Esophagus (tissue), 2 donors: ENCODE data around the gene MPRIP. TPM values are rescaled to one million over a fixed set of nuclear protein-coding genes. Genes with fewer than 3 reads are reported as not detected.
A peak's percentile ranks its signal among the peaks of the same experiment; 100 is the strongest.

Experiments
- H3K27ac ChIP-seq, 2 donors: one replicate each; pipeline ENCODE4 v1.5.1; 2013; ENCODE audit warnings: low read depth in 2 of 2, mild to moderate bottlenecking in 2 of 2, inconsistent platforms in 1 of 2, low read length in 1 of 2, moderate library complexity in 1 of 2
- H3K27me3 ChIP-seq, 2 donors: one replicate each; pipeline ENCODE4 v1.6.1; 2013; ENCODE audit warnings: low read length in 2 of 2, control low read depth in 1 of 2, mild to moderate bottlenecking in 1 of 2; ENCODE audit not compliant: insufficient read depth in 2 of 2, control insufficient read depth in 1 of 2
- H3K36me3 ChIP-seq, 2 donors: one replicate each; pipeline ENCODE4 v1.6.1; 2013; ENCODE audit warnings: low read length in 1 of 2; ENCODE audit not compliant: control insufficient read depth in 2 of 2, insufficient read depth in 2 of 2
- H3K4me1 ChIP-seq, 2 donors: one replicate each; pipeline ENCODE4 v1.6.1; 2013; ENCODE audit warnings: low read length in 1 of 2; ENCODE audit not compliant: control insufficient read depth in 2 of 2, insufficient read depth in 2 of 2
- H3K4me3 ChIP-seq, 2 donors: one replicate each; pipeline ENCODE4 v1.5.1; 2013; ENCODE audit warnings: low read length in 2 of 2, mild to moderate bottlenecking in 2 of 2, low read depth in 1 of 2, moderate library complexity in 1 of 2
- H3K9me3 ChIP-seq, 2 donors: one replicate each; pipeline ENCODE4 v1.6.1; 2013; ENCODE audit warnings: mild to moderate bottlenecking in 2 of 2, low read depth in 1 of 2, low read length in 1 of 2, moderate library complexity in 1 of 2; ENCODE audit not compliant: control insufficient read depth in 2 of 2, insufficient read depth in 1 of 2
- WGBS, 2 donors: extraction: QIAGEN DNeasy Blood & Tissue Kit; methylation state at CpG; one replicate each; pipeline ENCODE4 v1.1.7; 2013; 5-methylcytosine and 5-hydroxymethylcytosine counted together
- polyA plus RNA-seq, 2 donors: library from polyadenylated mRNA; stranded (reverse); fragments of 200-250 nt; gene quantifications; one replicate each; pipeline ENCODE4 v1.2.3, GENCODE V29; 2013
- donor health status: healthy with polysubstance abuse.
- donor health status: Bipolar disorder and iron deficiency.

Gene MPRIP
- polyA plus RNA-seq, 2 donors, result 122 to 226 TPM

DNA sequence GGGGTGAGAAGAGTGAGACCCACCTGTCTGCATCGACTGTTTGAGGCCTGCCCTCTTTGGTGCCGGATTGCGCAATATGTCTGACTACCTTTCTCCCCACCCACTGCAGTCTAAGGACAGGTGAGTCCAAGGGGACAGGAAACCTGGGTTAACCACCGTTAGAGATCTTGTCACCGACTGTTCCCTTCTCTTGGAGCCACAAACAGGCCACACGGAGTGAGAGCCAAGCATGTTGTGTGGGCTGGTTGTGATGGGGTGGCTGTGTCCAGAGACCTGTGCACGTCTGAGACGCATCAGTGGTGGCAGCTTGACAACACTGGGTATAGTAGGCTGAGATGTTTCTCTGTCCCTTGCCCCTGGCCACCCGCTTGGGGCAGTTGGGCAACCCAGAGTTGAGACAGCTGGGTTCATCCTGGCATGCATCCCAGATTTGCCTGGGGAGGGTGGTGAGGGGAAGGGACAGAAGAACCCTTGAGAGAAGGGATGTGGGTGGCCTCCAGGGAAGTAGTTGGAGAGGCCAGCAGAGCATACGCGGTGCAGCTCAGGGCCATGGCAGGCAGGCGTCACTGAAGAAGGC is 21.4 kb downstream of the MPRIP start:
- H3K27ac ChIP-seq, result no peak overlapping the region
- H3K27me3 ChIP-seq, result no peaks in the 10 kb centered on the region
- peaks cover 0 to 10% of the 10 kb centered on the region in 2 donors for H3K36me3 ChIP-seq
- peaks cover 15 to 19% of the 10 kb centered on the region in 2 donors for H3K4me1 ChIP-seq
- WGBS, 2 donors, result 70 to 76% methylated on average over 12 of the region's 12 CpGs
- no peaks in the 10 kb centered on the region for H3K9me3 ChIP-seq
- no peak overlapping the region for H3K4me3 ChIP-seq

DNA sequence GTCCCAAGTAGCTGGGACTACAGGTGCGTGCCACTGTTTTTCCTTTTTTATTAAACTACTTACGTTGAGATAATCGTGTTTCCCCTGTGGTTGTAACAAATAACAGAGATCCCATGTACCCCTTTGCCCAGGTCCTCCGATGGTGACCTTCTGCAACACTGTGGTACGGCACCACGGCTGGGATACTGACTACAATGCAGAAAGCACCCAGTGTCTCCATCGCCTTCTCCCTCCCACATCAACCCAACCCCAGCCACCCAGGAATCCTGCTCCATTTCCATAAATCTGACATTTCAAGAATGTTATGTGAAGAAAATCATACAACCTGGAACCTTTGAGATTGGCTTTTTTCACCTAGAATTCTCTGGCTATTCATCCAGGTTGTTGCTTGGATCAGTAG is 22.1 kb downstream of the MPRIP start:
- no peaks in the 10 kb centered on the region for H3K27me3 ChIP-seq
- no peak overlapping the region for H3K27ac ChIP-seq
- H3K4me3 ChIP-seq, result no peak overlapping the region
- H3K36me3 ChIP-seq, result peaks cover 0 to 7% of the 10 kb centered on the region in 2 donors
- no peaks in the 10 kb centered on the region for H3K9me3 ChIP-seq
- 85 to 90% methylated on average over 7 of the region's 7 CpGs for WGBS, 2 donors
- H3K4me1 ChIP-seq, result peaks cover 15 to 19% of the 10 kb centered on the region in 2 donors

DNA sequence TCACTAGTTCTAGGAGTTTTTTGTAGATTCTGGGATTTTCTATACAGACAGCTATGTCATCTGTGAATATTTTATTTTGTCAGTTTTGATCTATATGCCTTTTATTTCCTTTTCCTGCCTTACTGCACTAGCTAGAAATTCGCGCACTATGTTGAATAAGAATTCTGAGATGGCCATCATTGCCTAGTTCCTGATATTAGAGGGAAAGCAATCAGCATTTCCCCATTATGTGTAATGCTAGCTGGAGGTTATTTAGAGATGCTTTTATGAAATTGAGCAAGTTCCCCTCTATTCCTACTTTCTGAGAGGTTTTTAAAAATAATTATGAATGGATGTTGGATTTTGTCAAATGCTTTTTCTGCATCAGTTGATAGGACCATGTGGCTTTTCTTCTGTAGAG is 23.8 kb downstream of the MPRIP start:
- no peak overlapping the region for H3K27ac ChIP-seq
- 89% methylated on average over 2 of the region's 2 CpGs for WGBS, 2 donors
- H3K4me1 ChIP-seq, result peaks cover 15 to 18% of the 10 kb centered on the region in 2 donors
- H3K4me3 ChIP-seq, result no peak overlapping the region
- no peaks in the 10 kb centered on the region for H3K27me3 ChIP-seq
- H3K36me3 ChIP-seq, result peaks cover 0 to 4% of the 10 kb centered on the region in 2 donors
- H3K9me3 ChIP-seq, result no peaks in the 10 kb centered on the region

DNA sequence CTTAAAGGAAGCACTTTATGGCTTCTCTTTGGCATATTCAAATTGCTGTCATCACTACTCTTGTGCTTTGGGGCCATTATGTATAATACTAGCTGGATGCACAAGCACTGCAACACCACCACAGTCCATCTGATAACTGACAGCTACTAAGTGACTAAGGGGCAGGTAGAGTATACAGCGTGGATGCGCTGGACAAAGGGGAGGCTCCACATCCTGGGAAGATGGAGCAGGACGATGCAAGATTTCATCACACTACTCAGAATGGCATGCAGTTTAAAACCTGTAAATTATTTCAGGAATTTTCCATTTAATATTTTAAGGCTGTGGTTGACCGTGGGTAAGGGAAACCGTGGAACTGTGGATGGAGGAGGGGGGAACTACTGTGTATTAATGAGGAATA is 25.0 kb downstream of the MPRIP start:
- Histone ChIP-seq H3K36me3 (peaks cover 4% of the 10 kb centered on the region in 2 donors), H3K27ac (no peak overlapping the region), H3K4me3 (no peak overlapping the region), H3K27me3 (no peaks in the 10 kb centered on the region), H3K4me1 (peaks cover 21 to 22% of the 10 kb centered on the region in 2 donors), H3K9me3 (no peaks in the 10 kb centered on the region)
- 84 to 89% methylated on average over 5 of the region's 5 CpGs for WGBS, 2 donors

- peaks cover 4 to 11% of the 10 kb centered on the region in 2 donors for H3K36me3 ChIP-seq
- H3K4me3 ChIP-seq, result no peak overlapping the region
- no peaks in the 10 kb centered on the region for H3K9me3 ChIP-seq
- H3K27me3 ChIP-seq, result no peaks in the 10 kb centered on the region
- no peak overlapping the region for H3K27ac ChIP-seq
- H3K4me1 ChIP-seq, result peaks cover 18 to 19% of the 10 kb centered on the region in 2 donors
Measured at GRCh38 chr17:17069849-17070248, 27.6 kb downstream of the MPRIP start.

DNA sequence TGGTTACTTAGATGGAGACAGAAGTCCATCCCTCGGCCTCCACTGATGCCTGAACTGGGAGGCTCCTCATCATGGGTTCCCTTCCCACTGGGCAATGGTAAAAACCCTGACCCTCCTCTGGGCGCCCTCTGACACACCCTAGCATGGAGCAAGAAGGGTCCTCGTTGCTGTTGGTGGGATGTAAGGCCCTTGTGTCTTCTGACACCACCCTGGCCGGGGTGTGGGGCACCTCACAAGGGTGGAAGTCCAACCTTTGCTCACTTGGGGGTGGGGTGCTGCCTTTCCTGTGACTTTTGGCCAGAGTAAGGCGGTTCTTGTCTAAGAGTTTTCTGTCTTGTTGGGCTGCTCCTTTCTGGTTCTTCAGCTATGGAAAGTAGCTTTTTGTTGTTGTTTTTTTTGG is 28.7 kb downstream of the MPRIP start:
- peak overlapping the region in 1 of 2 donors; percentile 16 for H3K27ac ChIP-seq
- peaks cover 23 to 27% of the 10 kb centered on the region in 2 donors for H3K4me1 ChIP-seq
- H3K9me3 ChIP-seq, result no peaks in the 10 kb centered on the region
- H3K27me3 ChIP-seq, result no peaks in the 10 kb centered on the region
- 74 to 83% methylated on average over 5 of the region's 5 CpGs for WGBS, 2 donors
- peaks cover 4 to 12% of the 10 kb centered on the region in 2 donors for H3K36me3 ChIP-seq
- H3K4me3 ChIP-seq, result no peak overlapping the region

GRCh38 chr17:17071531-17072360 is 29.5 kb downstream of the MPRIP start:
- H3K4me1 ChIP-seq, result peaks cover 23 to 27% of the 10 kb centered on the region in 2 donors
- no peaks in the 10 kb centered on the region for H3K9me3 ChIP-seq
- H3K36me3 ChIP-seq, result peaks cover 4 to 17% of the 10 kb centered on the region in 2 donors
- 79 to 84% methylated on average over 14 of the region's 14 CpGs for WGBS, 2 donors
- H3K4me3 ChIP-seq, result no peak overlapping the region
- H3K27ac ChIP-seq, result no peak overlapping the region
- no peaks in the 10 kb centered on the region for H3K27me3 ChIP-seq

DNA sequence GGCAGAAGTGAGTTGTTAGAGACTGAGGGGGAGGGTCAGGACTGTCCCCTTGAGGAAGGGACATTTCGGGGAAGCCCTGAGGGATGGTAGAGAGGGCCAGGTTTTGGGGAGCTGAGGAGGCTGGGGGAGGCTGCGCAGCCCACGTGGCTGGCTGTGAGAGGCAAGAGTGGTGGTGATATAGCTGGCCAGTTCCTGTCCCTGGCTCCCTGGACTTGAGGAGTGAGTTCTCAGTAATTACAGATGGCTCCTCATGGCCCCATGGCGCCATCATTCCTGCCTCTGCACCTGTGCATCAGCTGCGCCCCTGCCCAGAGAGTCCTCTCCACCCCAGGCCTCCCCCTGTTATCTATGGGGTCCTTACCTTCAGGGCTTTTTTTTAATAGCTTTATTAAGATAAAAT is 30.3 kb downstream of the MPRIP start:
- WGBS, 2 donors, result 94 to 96% methylated on average over 5 of the region's 5 CpGs
- H3K9me3 ChIP-seq, result no peaks in the 10 kb centered on the region
- H3K4me3 ChIP-seq, result no peak overlapping the region
- peaks cover 23 to 27% of the 10 kb centered on the region in 2 donors for H3K4me1 ChIP-seq
- H3K36me3 ChIP-seq, result peaks cover 4 to 20% of the 10 kb centered on the region in 2 donors
- H3K27me3 ChIP-seq, result no peaks in the 10 kb centered on the region
- no peak overlapping the region for H3K27ac ChIP-seq

DNA sequence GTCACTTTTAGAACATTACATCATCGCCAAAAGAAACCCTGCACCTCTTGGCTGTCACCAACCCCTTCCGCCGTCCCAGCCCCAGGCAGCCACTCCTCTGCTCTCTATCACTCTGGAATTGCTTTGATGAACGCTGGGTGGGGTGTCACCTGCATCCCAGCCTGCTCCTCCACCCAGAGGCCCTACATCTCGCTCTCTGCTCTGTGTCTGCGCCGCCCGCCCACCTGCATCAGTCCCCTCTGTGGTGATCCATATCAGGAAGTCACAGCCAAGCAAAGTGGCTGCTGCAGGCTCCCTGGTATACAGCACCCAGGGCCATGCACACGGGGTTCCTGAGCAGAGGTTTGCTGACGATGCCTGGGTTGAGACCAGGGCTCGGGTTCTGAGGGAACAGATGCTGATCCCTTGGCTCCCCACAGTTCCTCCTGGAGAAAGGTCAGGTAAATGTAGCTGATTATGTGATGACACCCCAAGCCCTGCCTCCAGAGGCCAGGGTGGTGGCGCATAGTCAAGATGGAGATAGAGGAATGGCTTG is 30.8 kb downstream of the MPRIP start:
- peaks cover 4 to 24% of the 10 kb centered on the region in 2 donors for H3K36me3 ChIP-seq
- no peaks in the 10 kb centered on the region for H3K9me3 ChIP-seq
- H3K27ac ChIP-seq, result no peak overlapping the region
- H3K4me3 ChIP-seq, result no peak overlapping the region
- H3K27me3 ChIP-seq, result no peaks in the 10 kb centered on the region
- WGBS, 2 donors, result 87 to 88% methylated on average over 12 of the region's 12 CpGs
- peaks cover 23 to 30% of the 10 kb centered on the region in 2 donors for H3K4me1 ChIP-seq
